ENCODE data around the gene CNTFR.
"Not testable (repeated sequence)": the region's sequence is repeated elsewhere in the genome, so short reads cannot be mapped to it uniquely, and the experiment has no call there.

Gene CNTFR, protein sequence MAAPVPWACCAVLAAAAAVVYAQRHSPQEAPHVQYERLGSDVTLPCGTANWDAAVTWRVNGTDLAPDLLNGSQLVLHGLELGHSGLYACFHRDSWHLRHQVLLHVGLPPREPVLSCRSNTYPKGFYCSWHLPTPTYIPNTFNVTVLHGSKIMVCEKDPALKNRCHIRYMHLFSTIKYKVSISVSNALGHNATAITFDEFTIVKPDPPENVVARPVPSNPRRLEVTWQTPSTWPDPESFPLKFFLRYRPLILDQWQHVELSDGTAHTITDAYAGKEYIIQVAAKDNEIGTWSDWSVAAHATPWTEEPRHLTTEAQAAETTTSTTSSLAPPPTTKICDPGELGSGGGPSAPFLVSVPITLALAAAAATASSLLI

GRCh38 chr9:34589636-34590380, at the start of gene CNTFR:
Gene CNTFR (minus strand): TSS chr9:34589724. CDS start chr9:34568981, 20,743 bp downstream.
- in situ Hi-C loops (cut with MboI; ENCODE audit: low sequenced_read_pairs) = loop anchor here (5.0 kb wide), 1 partner anchor 158 kb away; no protein-coding TSS in a partner anchor
- Histone ChIP-seq H3K4me1 (no peaks in the 10 kb centered on the region; the same call in 1 of the 2 replicates), H3K4me3 (peak within 1 kb of the TSS; percentile 37), H3K27me3 (ENCODE audit: low read depth) (peaks cover 35% of the 10 kb centered on the region), H3K9me3 (no peaks in the 10 kb centered on the region), H3K36me3 (replicated peaks) (no peaks in the 10 kb centered on the region)
- DNase-seq (ENCODE audit: low spot score in 2 of 2) = peak; percentile 39 to 74

GRCh38 chr9:34639322-34639721, 49.8 kb upstream of the CNTFR start:
- Histone ChIP-seq H3K4me1 (peaks cover 12% of the 10 kb centered on the region), H3K36me3 (replicated peaks) (peaks cover 17% of the 10 kb centered on the region)
- H3K27me3 ChIP-seq (ENCODE audit: low read depth); DNase-seq (ENCODE audit: low spot score in 2 of 2); in situ Hi-C loops (cut with MboI; ENCODE audit: low sequenced_read_pairs); H3K9me3 ChIP-seq; H3K4me3 ChIP-seq: not testable (repeated sequence)

- no peak for DNase-seq (ENCODE audit: low spot score in 2 of 2)
- peaks cover 12% of the 10 kb centered on the region for H3K4me1 ChIP-seq
- no peaks in the 10 kb centered on the region for H3K27me3 ChIP-seq (ENCODE audit: low read depth)
- peaks cover 17% of the 10 kb centered on the region for H3K36me3 ChIP-seq (replicated peaks)
- H3K4me3 ChIP-seq = peak overlapping the region; percentile 66
- in situ Hi-C loops (cut with MboI; ENCODE audit: low sequenced_read_pairs) = no loop called here
- H3K9me3 ChIP-seq = no peaks in the 10 kb centered on the region
Measured at GRCh38 chr9:34638138-34638445, 48.6 kb upstream of the CNTFR start.

- peak within 1 kb of the TSS; percentile 66 for H3K4me3 ChIP-seq
- no peaks in the 10 kb centered on the region for H3K27me3 ChIP-seq (ENCODE audit: low read depth)
- H3K4me1 ChIP-seq = peaks cover 12% of the 10 kb centered on the region
- H3K36me3 ChIP-seq (replicated peaks) = peaks cover 17% of the 10 kb centered on the region
- H3K9me3 ChIP-seq = no peaks in the 10 kb centered on the region
- in situ Hi-C loops (cut with MboI; ENCODE audit: low sequenced_read_pairs) = no loop called here
- peak; percentile 87 to 97 for DNase-seq (ENCODE audit: low spot score in 2 of 2)
Measured at GRCh38 chr9:34637356-34638137, 48.0 kb upstream of the CNTFR start, which contains the start of gene SIGMAR1. Gene SIGMAR1 (minus strand): TSS chr9:34637787. CDS start chr9:34637697, 90 bp downstream.

DNA sequence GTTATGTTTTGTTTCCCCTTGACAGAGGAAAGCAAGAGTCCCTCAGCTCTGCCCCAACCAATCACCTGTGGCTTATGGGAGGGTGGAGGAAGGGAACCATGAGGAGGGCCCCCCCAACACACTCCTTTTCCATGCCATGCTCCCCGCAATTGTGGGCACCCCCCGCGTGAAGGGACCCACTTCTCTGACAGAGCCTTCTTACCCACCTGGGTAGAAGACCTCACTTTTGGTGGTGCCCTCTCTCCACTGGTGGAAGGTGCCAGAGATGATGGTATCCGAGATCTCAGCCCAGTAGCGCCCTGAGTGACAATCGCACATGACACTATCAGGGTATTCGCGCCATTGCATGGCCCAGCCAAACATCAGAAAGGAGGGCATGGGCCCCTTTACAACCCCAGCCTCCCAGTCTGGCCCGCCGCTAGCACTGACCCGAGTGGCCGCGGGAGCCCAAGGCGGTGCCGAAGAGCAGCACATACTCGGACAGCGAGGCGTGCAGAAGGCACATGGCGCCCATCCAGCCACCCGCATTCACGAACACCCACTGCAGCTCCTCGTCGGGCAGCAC, 47.3 kb upstream of the CNTFR start:
- peak overlapping the region; percentile 66 for H3K4me3 ChIP-seq
- in situ Hi-C loops (cut with MboI; ENCODE audit: low sequenced_read_pairs) = no loop called here
- H3K36me3 ChIP-seq (replicated peaks) = peaks cover 17% of the 10 kb centered on the region
- no peaks in the 10 kb centered on the region for H3K27me3 ChIP-seq (ENCODE audit: low read depth)
- H3K9me3 ChIP-seq = no peaks in the 10 kb centered on the region
- H3K4me1 ChIP-seq = peaks cover 12% of the 10 kb centered on the region
- DNase-seq (ENCODE audit: low spot score in 2 of 2) = no peak

DNA sequence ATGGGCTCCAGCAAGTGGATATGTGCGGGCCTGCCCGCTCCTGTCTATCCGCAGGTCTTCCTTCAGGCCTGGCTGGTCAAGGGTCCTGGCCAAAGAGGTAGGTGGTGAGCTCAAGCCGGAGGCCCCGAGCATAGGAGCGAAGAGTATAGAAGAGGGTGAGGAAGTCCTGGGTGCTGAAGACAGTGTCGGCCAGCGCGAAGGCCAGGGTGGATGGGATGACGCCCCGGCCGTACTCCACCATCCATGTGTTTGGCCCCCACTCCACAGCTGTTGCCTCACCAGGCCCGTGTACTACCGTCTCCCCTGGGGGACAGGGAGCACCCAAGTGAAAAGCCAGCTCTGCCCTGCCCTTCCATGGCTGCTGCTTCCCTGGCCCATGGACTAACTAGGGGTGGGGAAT, 46.0 kb upstream of the CNTFR start:
- peaks cover 12% of the 10 kb centered on the region for H3K4me1 ChIP-seq
- peaks cover 3% of the 10 kb centered on the region for H3K27me3 ChIP-seq (ENCODE audit: low read depth)
- no peak overlapping the region for H3K4me3 ChIP-seq
- H3K9me3 ChIP-seq = no peaks in the 10 kb centered on the region
- peaks cover 17% of the 10 kb centered on the region for H3K36me3 ChIP-seq (replicated peaks)
- in situ Hi-C loops (cut with MboI; ENCODE audit: low sequenced_read_pairs) = no loop called here
- no peak for DNase-seq (ENCODE audit: low spot score in 2 of 2)

GRCh38 chr9:34634551-34635248, 45.2 kb upstream of the CNTFR start:
- Histone ChIP-seq H3K9me3 (no peaks in the 10 kb centered on the region), H3K4me3 (no peak overlapping the region)
- in situ Hi-C loops (cut with MboI; ENCODE audit: low sequenced_read_pairs) = no loop called here

GRCh38 chr9:34633851-34634550, 44.5 kb upstream of the CNTFR start:
- no peak overlapping the region for H3K4me3 ChIP-seq
- H3K4me1 ChIP-seq = peaks cover 12% of the 10 kb centered on the region
- in situ Hi-C loops (cut with MboI; ENCODE audit: low sequenced_read_pairs) = no loop called here
- DNase-seq (ENCODE audit: low spot score in 2 of 2) = peak; percentile 77 to 82
- H3K36me3 ChIP-seq (replicated peaks) = peaks cover 17% of the 10 kb centered on the region
- H3K27me3 ChIP-seq (ENCODE audit: low read depth) = peaks cover 18% of the 10 kb centered on the region
- no peaks in the 10 kb centered on the region for H3K9me3 ChIP-seq

More at GRCh38 chr9:34634551-34635248, 45.2 kb upstream of the CNTFR start:
- peaks cover 11% of the 10 kb centered on the region for H3K27me3 ChIP-seq (ENCODE audit: low read depth)
- peaks cover 12% of the 10 kb centered on the region for H3K4me1 ChIP-seq
- no peak for DNase-seq (ENCODE audit: low spot score in 2 of 2)
- peaks cover 17% of the 10 kb centered on the region for H3K36me3 ChIP-seq (replicated peaks)

GRCh38 chr9:34633166-34633565, 43.6 kb upstream of the CNTFR start:
- Histone ChIP-seq H3K4me1 (peaks cover 9% of the 10 kb centered on the region), H3K36me3 (replicated peaks) (peaks cover 17% of the 10 kb centered on the region), H3K9me3 (no peaks in the 10 kb centered on the region), H3K4me3 (no peak overlapping the region), H3K27me3 (ENCODE audit: low read depth) (peaks cover 26% of the 10 kb centered on the region)
- no peak for DNase-seq (ENCODE audit: low spot score in 2 of 2)
- in situ Hi-C loops (cut with MboI; ENCODE audit: low sequenced_read_pairs) = no loop called here

- in situ Hi-C loops (cut with MboI; ENCODE audit: low sequenced_read_pairs) = no loop called here
- Histone ChIP-seq H3K4me1 (no peaks in the 10 kb centered on the region), H3K9me3 (no peaks in the 10 kb centered on the region), H3K4me3 (no peak overlapping the region), H3K27me3 (ENCODE audit: low read depth) (peaks cover 52% of the 10 kb centered on the region), H3K36me3 (replicated peaks) (peaks cover 9% of the 10 kb centered on the region)
- no peak for DNase-seq (ENCODE audit: low spot score in 2 of 2)
Measured at GRCh38 chr9:34630402-34631154, 41.1 kb upstream of the CNTFR start.

GRCh38 chr9:34629491-34629808, 39.9 kb upstream of the CNTFR start:
- in situ Hi-C loops (cut with MboI; ENCODE audit: low sequenced_read_pairs) = no loop called here
- Histone ChIP-seq H3K4me3 (no peak overlapping the region), H3K9me3 (no peaks in the 10 kb centered on the region), H3K36me3 (replicated peaks) (no peaks in the 10 kb centered on the region), H3K4me1 (no peaks in the 10 kb centered on the region), H3K27me3 (ENCODE audit: low read depth) (peaks cover 53% of the 10 kb centered on the region)
- no peak for DNase-seq (ENCODE audit: low spot score in 2 of 2)
